ENCODE results near the gene AGAP2. TPM values are rescaled to one million over a fixed set of nuclear protein-coding genes. Genes with fewer than 3 reads are reported as not detected.

Gene AGAP2
- polyA plus RNA-seq, 1 donor (not counting 4 experiments of a cell fraction or from before 2014, with no cell fraction given) = 0.13 TPM

DNA sequence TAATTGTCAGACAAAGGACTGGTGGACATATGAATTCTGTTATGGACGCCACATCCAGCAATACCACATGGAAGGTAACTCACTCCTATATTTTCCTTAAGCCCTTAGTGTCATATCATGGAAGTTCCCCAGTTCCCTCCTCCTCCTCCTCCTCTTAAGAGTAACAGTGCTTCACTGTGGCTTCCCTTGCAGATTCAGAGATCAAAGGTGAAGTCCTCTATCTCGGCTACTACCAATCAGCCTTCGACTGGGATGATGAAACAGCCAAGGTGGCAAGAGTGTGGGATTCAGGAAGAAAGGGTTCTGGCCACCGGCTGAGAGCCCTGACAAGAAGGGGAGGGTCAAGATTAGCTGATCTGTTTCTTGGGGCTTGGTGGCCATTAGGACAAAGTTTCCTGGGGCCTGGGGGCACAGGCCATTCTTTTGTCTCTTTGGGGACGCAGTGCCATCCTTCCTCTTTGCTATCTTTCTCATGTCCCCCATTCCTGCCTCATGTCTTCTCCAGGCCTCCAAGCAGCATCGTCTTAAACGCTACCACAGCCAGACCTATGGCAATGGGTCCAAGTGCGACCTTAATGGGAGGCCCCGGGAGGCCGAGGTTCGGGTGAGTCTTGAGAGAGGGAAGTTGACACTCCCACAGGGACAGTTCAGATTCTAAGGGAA is 42.6 kb downstream of the AGAP2 start:
- Histone ChIP-seq H3K27ac (ENCODE audit: control insufficient read depth, insufficient read depth, low read length) (no peak overlapping the region), H3K4me3 (ENCODE audit: control insufficient read depth in 2 of 3, extremely low read depth in 1 of 3, insufficient read depth in 2 of 3, low read depth in 1 of 3, low read length in 3 of 3) (no peak overlapping the region), H3K9me1 (ENCODE audit: control insufficient read depth, extremely low read depth, insufficient read depth, low read length) (no peaks in the 10 kb centered on the region), H3K36me3 (ENCODE audit: control insufficient read depth in 2 of 2, extremely low read depth in 1 of 2, insufficient read depth in 2 of 2, low read length in 2 of 2) (peaks cover 3 to 8% of the 10 kb centered on the region in 2 experiments), H4K20me1 (ENCODE audit: control insufficient read depth, extremely low read depth, insufficient read depth, low read length) (no peaks in the 10 kb centered on the region), H3K9ac (ENCODE audit: control insufficient read depth, extremely low read depth, insufficient read depth, low read length) (no peak overlapping the region), H2AFZ (ENCODE audit: control insufficient read depth, low read length) (no peak overlapping the region), H3K9me3 (ENCODE audit: control insufficient read depth, low read depth, low read length) (no peaks in the 10 kb centered on the region), H3K27me3 (ENCODE audit: control insufficient read depth, extremely low read depth, insufficient read depth, low read length) (no peaks in the 10 kb centered on the region), H3K79me2 (ENCODE audit: control insufficient read depth, insufficient read depth, low read length) (peaks cover 7% of the 10 kb centered on the region), H3K4me1 (ENCODE audit: control insufficient read depth, extremely low read depth, insufficient read depth, low read length) (peaks cover 10% of the 10 kb centered on the region), H3K4me2 (ENCODE audit: control insufficient read depth, extremely low read depth, insufficient read depth, low read depth, low read length) (no peak overlapping the region)
- TF ChIP-seq EZH2 (IDR thresholded peaks at IDR 0.05; ENCODE audit: low read length) = no peak
- TF ChIP-seq, protein P1, sequence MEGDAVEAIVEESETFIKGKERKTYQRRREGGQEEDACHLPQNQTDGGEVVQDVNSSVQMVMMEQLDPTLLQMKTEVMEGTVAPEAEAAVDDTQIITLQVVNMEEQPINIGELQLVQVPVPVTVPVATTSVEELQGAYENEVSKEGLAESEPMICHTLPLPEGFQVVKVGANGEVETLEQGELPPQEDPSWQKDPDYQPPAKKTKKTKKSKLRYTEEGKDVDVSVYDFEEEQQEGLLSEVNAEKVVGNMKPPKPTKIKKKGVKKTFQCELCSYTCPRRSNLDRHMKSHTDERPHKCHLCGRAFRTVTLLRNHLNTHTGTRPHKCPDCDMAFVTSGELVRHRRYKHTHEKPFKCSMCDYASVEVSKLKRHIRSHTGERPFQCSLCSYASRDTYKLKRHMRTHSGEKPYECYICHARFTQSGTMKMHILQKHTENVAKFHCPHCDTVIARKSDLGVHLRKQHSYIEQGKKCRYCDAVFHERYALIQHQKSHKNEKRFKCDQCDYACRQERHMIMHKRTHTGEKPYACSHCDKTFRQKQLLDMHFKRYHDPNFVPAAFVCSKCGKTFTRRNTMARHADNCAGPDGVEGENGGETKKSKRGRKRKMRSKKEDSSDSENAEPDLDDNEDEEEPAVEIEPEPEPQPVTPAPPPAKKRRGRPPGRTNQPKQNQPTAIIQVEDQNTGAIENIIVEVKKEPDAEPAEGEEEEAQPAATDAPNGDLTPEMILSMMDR (optimal IDR thresholded peaks at IDR 0.05 in 1 of 3, IDR thresholded peaks at IDR 0.05 in 1 of 3, conservative IDR thresholded peaks at IDR 0.05 in 1 of 3; ENCODE audit: extremely low read depth in 1 of 3, insufficient read depth in 2 of 3, low read length in 3 of 3) = no peak
- no peak for DNase-seq (ENCODE audit: low read depth, low spot score)
- dilution Hi-C loops (cut with MboI; ENCODE audit: extremely low pct_ligation_motif_present, low sequenced_read_pairs) = no loop called here
- no peak for FAIRE-seq

DNA sequence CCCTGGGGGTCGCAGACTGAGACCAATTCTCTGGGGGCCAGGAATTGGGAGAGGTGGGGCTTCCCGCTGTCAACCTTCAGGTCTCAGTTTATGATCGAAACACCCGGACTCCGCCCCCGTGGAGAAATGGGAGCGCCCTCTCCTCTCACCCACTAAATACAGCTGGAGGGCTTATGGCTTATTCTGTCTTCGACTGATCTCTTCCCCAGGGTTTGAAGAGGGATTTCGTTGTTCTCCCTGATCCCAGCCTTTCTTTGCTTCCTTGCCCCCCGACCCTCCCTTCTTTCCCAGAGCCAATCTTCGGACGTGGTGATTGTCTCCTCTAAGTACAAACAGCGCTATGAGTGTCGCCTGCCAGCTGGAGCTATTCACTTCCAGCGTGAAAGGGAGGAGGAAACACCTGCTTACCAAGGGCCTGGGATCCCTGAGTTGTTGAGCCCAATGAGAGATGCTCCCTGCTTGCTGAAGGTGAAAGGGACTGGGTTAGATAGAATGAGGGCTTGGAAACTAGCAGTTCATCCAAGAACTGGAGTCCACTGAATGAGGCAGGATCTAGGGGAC is 44.0 kb downstream of the AGAP2 start:
- H2AFZ ChIP-seq (ENCODE audit: control insufficient read depth, low read length) = peak overlapping the region; percentile 100
- peak overlapping the region; percentile 85 for H3K4me2 ChIP-seq (ENCODE audit: control insufficient read depth, extremely low read depth, insufficient read depth, low read depth, low read length)
- H3K9me3 ChIP-seq (ENCODE audit: control insufficient read depth, low read depth, low read length) = no peaks in the 10 kb centered on the region
- no peaks in the 10 kb centered on the region for H3K9me1 ChIP-seq (ENCODE audit: control insufficient read depth, extremely low read depth, insufficient read depth, low read length)
- peak overlapping the region; percentile 86 to 96 (median 94) for H3K4me3 ChIP-seq (ENCODE audit: control insufficient read depth in 2 of 3, extremely low read depth in 1 of 3, insufficient read depth in 2 of 3, low read depth in 1 of 3, low read length in 3 of 3)
- H3K9ac ChIP-seq (ENCODE audit: control insufficient read depth, extremely low read depth, insufficient read depth, low read length) = peak overlapping the region; percentile 93
- H4K20me1 ChIP-seq (ENCODE audit: control insufficient read depth, extremely low read depth, insufficient read depth, low read length) = no peaks in the 10 kb centered on the region
- H3K27me3 ChIP-seq (ENCODE audit: control insufficient read depth, extremely low read depth, insufficient read depth, low read length) = no peaks in the 10 kb centered on the region
- H3K27ac ChIP-seq (ENCODE audit: control insufficient read depth, insufficient read depth, low read length) = peak overlapping the region; percentile 82
- DNase-seq (ENCODE audit: low read depth, low spot score) = no peak
- peaks cover 7% of the 10 kb centered on the region for H3K79me2 ChIP-seq (ENCODE audit: control insufficient read depth, insufficient read depth, low read length)
- dilution Hi-C loops (cut with MboI; ENCODE audit: extremely low pct_ligation_motif_present, low sequenced_read_pairs) = no loop called here
- peaks cover 10% of the 10 kb centered on the region for H3K4me1 ChIP-seq (ENCODE audit: control insufficient read depth, extremely low read depth, insufficient read depth, low read length)
- H3K36me3 ChIP-seq (ENCODE audit: control insufficient read depth in 2 of 2, extremely low read depth in 1 of 2, insufficient read depth in 2 of 2, low read length in 2 of 2) = peaks cover 3 to 8% of the 10 kb centered on the region in 2 experiments
- TF ChIP-seq, protein P1 (optimal IDR thresholded peaks at IDR 0.05 in 1 of 3, IDR thresholded peaks at IDR 0.05 in 1 of 3, conservative IDR thresholded peaks at IDR 0.05 in 1 of 3; ENCODE audit: extremely low read depth in 1 of 3, insufficient read depth in 2 of 3, low read length in 3 of 3) = no peak
- TF ChIP-seq EZH2 (IDR thresholded peaks at IDR 0.05; ENCODE audit: low read length) = no peak
- no peak for FAIRE-seq
